HEK293 (cell line): ENCODE results near the gene PHAX.

Experiments used
- CTCF ChIA-PET: fragments of 350-600 bp; formaldehyde crosslinking; extraction: SDS; loops from one replicate; lab custom pipeline; 2021; ENCODE audit warnings: antibody characterized with exemption; lab: Yijun Ruan, JAX
- POLR2A ChIA-PET: fragments of 300-600 bp; formaldehyde crosslinking; extraction: SDS; loops from one replicate; lab custom pipeline; 2020; ENCODE audit warnings: antibody characterized with exemption, inconsistent platforms; lab: Yijun Ruan, JAX
- H3K27ac ChIP-seq: fragments of 200-500 bp; sonication (Bioruptor generic); 2 replicates; pipeline ENCODE4 v1.5.1; 2014; ENCODE audit warnings: low read depth, low read length, control low read depth, inconsistent platforms; ENCODE audit errors: extremely low read depth
- H3K36me3 ChIP-seq, 2 experiments: fragments of 200-500 bp in 1 of 2; sonication (Bioruptor generic) in 1 of 2; 1 replicate in 1 of 2; 2 replicates in 1 of 2; pipeline ENCODE4 v1.5.1; 2014 to 2017; ENCODE audit warnings: inconsistent platforms in 2 of 2, low read length in 2 of 2; ENCODE audit not compliant: control insufficient read depth in 2 of 2, insufficient read depth in 1 of 2
- H3K4me1 ChIP-seq: fragments of 200-500 bp; sonication (Bioruptor generic); 2 replicates; pipeline ENCODE4 v1.5.1; 2014; ENCODE audit warnings: mild to moderate bottlenecking, low read length, inconsistent platforms; ENCODE audit not compliant: control insufficient read depth, insufficient read depth
- H3K4me3 ChIP-seq: 2 replicates; pipeline ENCODE4 v1.5.1; 2011; ENCODE audit warnings: low read depth, mild to moderate bottlenecking, control low read depth, low read length, moderate library complexity
- H3K9me3 ChIP-seq: fragments of 200-500 bp; sonication (Bioruptor generic); 2 replicates; pipeline ENCODE4 v1.5.1; 2014; ENCODE audit warnings: low read depth, low read length, inconsistent platforms; ENCODE audit not compliant: control insufficient read depth, insufficient read depth
- FEZF1 ChIP-seq: fragments of 450-650 bp; formaldehyde crosslinking; IDR thresholded peaks from 2 replicates; pipeline ENCODE4 v1.5.1; 2016; ENCODE audit warnings: missing biosample characterization, missing genetic modification characterization
- GFI1B ChIP-seq: fragments of 450-650 bp; formaldehyde crosslinking; IDR thresholded peaks from 2 replicates; pipeline ENCODE4 v1.5.1; 2016; ENCODE audit warnings: missing biosample characterization, missing genetic modification characterization
- HIC1 ChIP-seq: fragments of 450-650 bp; formaldehyde crosslinking; IDR thresholded peaks from 2 replicates; pipeline ENCODE4 v1.5.1; 2016; ENCODE audit warnings: missing biosample characterization, missing genetic modification characterization
- KLF1 ChIP-seq: fragments of 450-650 bp; formaldehyde crosslinking; IDR thresholded peaks from 2 replicates; pipeline ENCODE4 v1.5.1; 2016; ENCODE audit warnings: missing biosample characterization, missing genetic modification characterization
- WT1 ChIP-seq: fragments of 450-650 bp; formaldehyde crosslinking; IDR thresholded peaks from 2 replicates; pipeline ENCODE4 v1.5.1; 2016; ENCODE audit warnings: missing biosample characterization, missing genetic modification characterization
- ZEB2 ChIP-seq: fragments of 450-650 bp; formaldehyde crosslinking; IDR thresholded peaks from 2 replicates; pipeline ENCODE4 v1.5.1; 2016; ENCODE audit warnings: missing biosample characterization, missing genetic modification characterization
- ZNF112 ChIP-seq: fragments of 450-650 bp; formaldehyde crosslinking; IDR thresholded peaks from 2 replicates; pipeline ENCODE4 v1.5.0; 2017; ENCODE audit warnings: missing biosample characterization, missing genetic modification characterization
- ZNF169 ChIP-seq: fragments of 450-650 bp; formaldehyde crosslinking; IDR thresholded peaks from 2 replicates; pipeline ENCODE4 v1.5.1; 2016; ENCODE audit warnings: missing biosample characterization, missing genetic modification characterization
- ZNF211 ChIP-seq: fragments of 450-650 bp; formaldehyde crosslinking; IDR thresholded peaks from 2 replicates; pipeline ENCODE4 v1.5.1; 2016; ENCODE audit warnings: low read depth, missing biosample characterization, missing genetic modification characterization
- ZNF266 ChIP-seq: fragments of 450-650 bp; formaldehyde crosslinking; IDR thresholded peaks from 2 replicates; pipeline ENCODE4 v1.5.1; 2016; ENCODE audit warnings: missing biosample characterization, missing genetic modification characterization, low read depth
- ZNF324 ChIP-seq: fragments of 450-650 bp; formaldehyde crosslinking; IDR thresholded peaks from 2 replicates; pipeline ENCODE4 v1.5.1; 2016; ENCODE audit warnings: missing biosample characterization, missing genetic modification characterization
- ZNF362 ChIP-seq: fragments of 450-650 bp; formaldehyde crosslinking; IDR thresholded peaks from 2 replicates; pipeline ENCODE4 v1.5.1; 2016; ENCODE audit warnings: missing biosample characterization, missing genetic modification characterization
- ZNF433 ChIP-seq: fragments of 450-650 bp; formaldehyde crosslinking; IDR thresholded peaks from 2 replicates; pipeline ENCODE4 v1.5.1; 2016; ENCODE audit warnings: missing biosample characterization, missing genetic modification characterization, low read depth
- ZNF518A ChIP-seq: fragments of 450-650 bp; formaldehyde crosslinking; conservative IDR thresholded peaks from 2 replicates; pipeline ENCODE4 v1.5.1; 2016; ENCODE audit warnings: low read depth, missing biosample characterization, missing genetic modification characterization
- ZNF529 ChIP-seq: fragments of 450-650 bp; formaldehyde crosslinking; IDR thresholded peaks from 2 replicates; pipeline ENCODE4 v1.5.1; 2017; ENCODE audit warnings: missing genetic modification characterization, missing biosample characterization; ENCODE audit not compliant: insufficient replicate concordance
- ZNF660 ChIP-seq: fragments of 450-650 bp; IDR thresholded peaks from 2 replicates; pipeline ENCODE4 v1.5.1; 2018; ENCODE audit warnings: missing biosample characterization, mild to moderate bottlenecking, missing genetic modification characterization
- ZNF664 ChIP-seq: fragments of 450-650 bp; formaldehyde crosslinking; IDR thresholded peaks from 2 replicates; pipeline ENCODE4 v1.5.1; 2016; ENCODE audit warnings: missing biosample characterization, missing genetic modification characterization
- ZNF670 ChIP-seq: fragments of 450-650 bp; formaldehyde crosslinking; IDR thresholded peaks from 2 replicates; pipeline ENCODE4 v1.5.1; 2016; ENCODE audit warnings: missing biosample characterization, missing genetic modification characterization, low read depth
- ZNF704 ChIP-seq: fragments of 450-650 bp; formaldehyde crosslinking; IDR thresholded peaks from 2 replicates; pipeline ENCODE4 v1.5.1; 2016; ENCODE audit warnings: missing biosample characterization, missing genetic modification characterization
- ZNF785 ChIP-seq: fragments of 450-650 bp; formaldehyde crosslinking; IDR thresholded peaks from 2 replicates; pipeline ENCODE4 v1.5.1; 2016; ENCODE audit warnings: missing biosample characterization, missing genetic modification characterization

Gene PHAX

GRCh38 chr5:126658561-126658960 lies 57.8 kb downstream of the PHAX start:
- Histone ChIP-seq H3K9me3 (no peaks in the 10 kb centered on the region), H3K4me1 (no peaks in the 10 kb centered on the region), H3K27ac (no peak overlapping the region), H3K4me3 (no peak overlapping the region), H3K36me3 (no peaks in the 10 kb centered on the region)
- CTCF ChIA-PET: interaction anchor here (0.6 to 3.6 kb wide), 16 partner anchors 9 to 835 kb away, joined by 3 to 29 read pairs (median 3); partner anchors contain the start of gene ALDH7A1
- POLR2A ChIA-PET: interaction anchor here (0.8 to 1.8 kb wide), 2 partner anchors 118 to 120 kb away, joined by 7 to 9 read pairs; partner anchors contain the start of gene LMNB1
- TF ChIP-seq ZNF704 (no peak), ZNF518A (tag by site-specific recombination) (no peak), ZNF660 (no peak), ZEB2 (no peak), ZNF211 (no peak), ZNF670 (no peak), ZNF266 (tag by site-specific recombination) (no peak), ZNF664 (no peak)

GRCh38 chr5:126659805-126660482 lies 59.2 kb downstream of the PHAX start:
- H3K4me1 ChIP-seq: no peaks in the 10 kb centered on the region
- H3K27ac ChIP-seq: no peak overlapping the region
- no peaks in the 10 kb centered on the region for H3K9me3 ChIP-seq
- H3K36me3 ChIP-seq: no peaks in the 10 kb centered on the region
- TF ChIP-seq HIC1 (tag by site-specific recombination) (no peak), ZNF324 (tag by site-specific recombination) (no peak), ZNF112 (tag by site-specific recombination) (no peak), ZNF664 (no peak)
- POLR2A ChIA-PET: interaction anchor here (1.5 to 1.8 kb wide), 2 partner anchors 9 to 118 kb away, joined by 3 to 7 read pairs; no protein-coding TSS in a partner anchor
- H3K4me3 ChIP-seq: no peak overlapping the region
- CTCF ChIA-PET: interaction anchor here (0.6 to 3.6 kb wide), 6 partner anchors 16 to 833 kb away, joined by 3 to 29 read pairs (median 4); no protein-coding TSS in a partner anchor

GRCh38 chr5:126664586-126664985 lies 63.8 kb downstream of the PHAX start:
- no peak overlapping the region for H3K27ac ChIP-seq
- POLR2A ChIA-PET: no interaction called here
- H3K9me3 ChIP-seq: no peaks in the 10 kb centered on the region
- H3K4me3 ChIP-seq: no peak overlapping the region
- no peaks in the 10 kb centered on the region for H3K4me1 ChIP-seq
- no peaks in the 10 kb centered on the region for H3K36me3 ChIP-seq
- CTCF ChIA-PET: interaction anchor here (0.7 kb wide), 1 partner anchor 424 kb away, joined by 3 read pairs; no protein-coding TSS in a partner anchor
- TF ChIP-seq GFI1B (tag by site-specific recombination) (no peak), WT1 (tag by site-specific recombination) (no peak), ZNF529 (no peak), ZNF169 (tag by site-specific recombination) (no peak), ZNF433 (tag by site-specific recombination) (no peak), ZNF362 (tag by site-specific recombination) (no peak), KLF1 (no peak), HIC1 (tag by site-specific recombination) (no peak), FEZF1 (tag by site-specific recombination) (no peak), ZNF785 (tag by site-specific recombination) (no peak)
